GM12892 (cell line): ENCODE data around the gene KCNQ5.

ENCODE experiments used
- DNase-seq: peaks from one replicate; pipeline ENCODE4 v3.0.0; 2011; ENCODE audit not compliant: insufficient read length
- FAIRE-seq: peaks from 2 replicates; lab custom pipeline; 2011; peaks lifted over from hg19 to GRCh38; lab: Jason Lieb, UNC
- POLR2A ChIP-seq: IDR thresholded peaks from 2 replicates; pipeline ENCODE4 v1.6.1; 2011; ENCODE audit warnings: low read depth, low read length, control low read depth
- POLR2AphosphoS5 ChIP-seq: IDR thresholded peaks from 2 replicates; pipeline ENCODE4 v1.6.1; 2011; ENCODE audit warnings: low read depth, low read length, control low read depth
- TAF1 ChIP-seq: IDR thresholded peaks from 2 replicates; pipeline ENCODE4 v1.6.1; 2011; ENCODE audit warnings: low read depth, mild to moderate bottlenecking, control low read depth, low read length, borderline replicate concordance

KCNQ5 gene

GRCh38 chr6:72820153-72820552 lies 198.3 kb downstream of the KCNQ5 start:
- FAIRE-seq: no peak
- TF ChIP-seq POLR2A (no peak), TAF1 (no peak), POLR2AphosphoS5 (no peak)
- no peak for DNase-seq

- DNase-seq: no peak
- no peak for TF ChIP-seq POLR2A
- no peak for TF ChIP-seq TAF1
- TF ChIP-seq POLR2AphosphoS5: no peak
- FAIRE-seq: no peak
Observed at GRCh38 chr6:72820906-72821305, 199.0 kb downstream of the KCNQ5 start.

- FAIRE-seq: no peak
- TF ChIP-seq POLR2AphosphoS5 (no peak), POLR2A (no peak), TAF1 (no peak)
- no peak for DNase-seq
Observed at GRCh38 chr6:72822023-72822422, 200.2 kb downstream of the KCNQ5 start.

- DNase-seq: no peak
- FAIRE-seq: no peak
- TF ChIP-seq TAF1: no peak
- TF ChIP-seq POLR2AphosphoS5: no peak
Observed at GRCh38 chr6:72822691-72823090, 200.8 kb downstream of the KCNQ5 start.

- no peak for DNase-seq
- TF ChIP-seq TAF1: no peak
- TF ChIP-seq POLR2AphosphoS5: no peak
- TF ChIP-seq POLR2A: no peak
- no peak for FAIRE-seq
Observed at GRCh38 chr6:72824833-72825232, 203.0 kb downstream of the KCNQ5 start.

GRCh38 chr6:72825315-72825911 lies 203.5 kb downstream of the KCNQ5 start:
- no peak for TF ChIP-seq POLR2AphosphoS5
- TF ChIP-seq TAF1: no peak
- TF ChIP-seq POLR2A: no peak

GRCh38 chr6:72826037-72826436 lies 204.2 kb downstream of the KCNQ5 start:
- DNase-seq (no peak), FAIRE-seq (no peak)
- TF ChIP-seq TAF1 (no peak), POLR2AphosphoS5 (no peak), POLR2A (no peak)

More at GRCh38 chr6:72825315-72825911, 203.5 kb downstream of the KCNQ5 start:
- no peak for DNase-seq
- FAIRE-seq: peak; percentile 63

- DNase-seq (no peak), FAIRE-seq (no peak)
- no peak for TF ChIP-seq POLR2AphosphoS5
- TF ChIP-seq TAF1: no peak
- no peak for TF ChIP-seq POLR2A
Observed at GRCh38 chr6:72826744-72827438, 205.0 kb downstream of the KCNQ5 start.

GRCh38 chr6:72828904-72829303 lies 207.0 kb downstream of the KCNQ5 start:
- TF ChIP-seq POLR2AphosphoS5: no peak
- TF ChIP-seq TAF1: no peak
- TF ChIP-seq POLR2A: no peak
- FAIRE-seq: no peak

GRCh38 chr6:72832271-72832670 lies 210.4 kb downstream of the KCNQ5 start:
- TF ChIP-seq TAF1 (no peak), POLR2A (no peak), POLR2AphosphoS5 (no peak)
- DNase-seq: no peak
- FAIRE-seq: no peak

More at GRCh38 chr6:72828904-72829303, 207.0 kb downstream of the KCNQ5 start:
- no peak for DNase-seq

- FAIRE-seq (no peak), DNase-seq (no peak)
Observed at GRCh38 chr6:72835749-72836148, 213.9 kb downstream of the KCNQ5 start.

GRCh38 chr6:72836971-72837370 lies 215.1 kb downstream of the KCNQ5 start:
- FAIRE-seq: no peak
- no peak for DNase-seq
- no peak for TF ChIP-seq POLR2A
- no peak for TF ChIP-seq TAF1
- no peak for TF ChIP-seq POLR2AphosphoS5

More at GRCh38 chr6:72835749-72836148, 213.9 kb downstream of the KCNQ5 start:
- TF ChIP-seq POLR2AphosphoS5: no peak
- no peak for TF ChIP-seq TAF1
- no peak for TF ChIP-seq POLR2A
